ENCODE data around the gene MBLAC1. TPM values are rescaled to one million over a fixed set of nuclear protein-coding genes. Genes with fewer than 3 reads are reported as not detected.

Gene MBLAC1
- total RNA-seq, 1 experiment from 2014 or later, result 0.70 TPM

DNA sequence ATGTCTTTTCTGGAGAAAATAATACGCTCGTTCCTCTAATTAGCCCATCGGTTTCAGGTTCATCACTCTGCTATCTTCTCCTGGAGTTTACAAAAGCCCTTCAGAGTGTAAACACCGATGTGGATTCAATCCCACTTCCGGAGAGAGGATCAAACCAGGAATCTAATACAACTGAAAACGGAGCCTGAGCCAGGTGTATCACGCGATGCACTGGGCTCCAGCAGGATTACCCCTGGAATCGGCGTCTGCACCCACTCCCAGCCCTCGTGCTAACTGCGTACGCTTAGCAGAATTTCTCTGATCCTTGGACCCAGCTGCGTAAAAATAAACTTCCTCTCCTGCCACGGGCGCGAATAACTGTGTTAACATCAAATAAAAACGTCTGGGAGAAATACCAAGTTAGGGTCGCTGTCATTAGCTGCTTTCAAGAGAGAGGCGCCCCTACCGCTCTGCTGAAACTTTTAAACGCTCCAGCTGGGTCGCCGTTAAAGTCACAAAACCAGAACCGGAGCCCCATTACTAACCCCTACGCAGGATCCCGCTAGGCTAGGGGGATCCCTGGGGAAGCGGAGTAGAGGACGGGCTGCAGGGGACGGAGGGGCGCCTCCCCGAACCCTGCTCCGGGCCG, 45.7 kb upstream of the MBLAC1 start:
- Histone ChIP-seq H3F3A (ENCODE audit: insufficient read depth, low read depth) (peaks cover 16% of the 10 kb centered on the region), H3K4me1 (replicated peaks; ENCODE audit: insufficient read depth) (peaks cover 15% of the 10 kb centered on the region), H3K9me3 (ENCODE audit: insufficient read depth, low read depth) (no peaks in the 10 kb centered on the region; the same call in 1 of the 2 replicates), H4K20me1 (ENCODE audit: insufficient read depth) (peaks cover 8% of the 10 kb centered on the region; the same call in 1 of the 2 replicates), H3K27me3 (ENCODE audit: insufficient read depth, low read depth) (no peaks in the 10 kb centered on the region), H2AFZ (peak overlapping the region; percentile 60), H3K36me3 (ENCODE audit: low read depth) (peaks cover 39% of the 10 kb centered on the region), H3K27ac (peak overlapping the region; percentile 27; the same call in 1 of the 2 replicates), H3K79me2 (ENCODE audit: low read depth) (peaks cover 52% of the 10 kb centered on the region), H3K9me2 (ENCODE audit: insufficient read depth) (no peaks in the 10 kb centered on the region), H3K4me3 (peak overlapping the region; percentile 93), H3K4me2 (peak overlapping the region; percentile 78)
- BruUV-seq (replicated peaks), result TSS peak; percentile 40
- CTCF ChIA-PET, result no interaction called here
- POLR2A ChIA-PET (ENCODE audit: unreplicated experiment), result interaction anchor here (0.6 kb wide), 1 partner anchor 68 kb away, joined by 3 read pairs; no protein-coding TSS in a partner anchor
- intact Hi-C loops (cut with micrococcal nuclease; ENCODE audit: unreplicated experiment), result loop anchor here (1.0 to 5.0 kb wide), 6 partner anchors 32 to 709 kb away; partner anchors contain the start of genes ARPC1B, MEPCE, TRIM4 and ZSCAN21
- DNase-seq, result no peak
- no peak for TF ChIP-seq EZH2 (IDR thresholded peaks at IDR 0.05; ENCODE audit: low read depth)
- TF ChIP-seq, protein P1, sequence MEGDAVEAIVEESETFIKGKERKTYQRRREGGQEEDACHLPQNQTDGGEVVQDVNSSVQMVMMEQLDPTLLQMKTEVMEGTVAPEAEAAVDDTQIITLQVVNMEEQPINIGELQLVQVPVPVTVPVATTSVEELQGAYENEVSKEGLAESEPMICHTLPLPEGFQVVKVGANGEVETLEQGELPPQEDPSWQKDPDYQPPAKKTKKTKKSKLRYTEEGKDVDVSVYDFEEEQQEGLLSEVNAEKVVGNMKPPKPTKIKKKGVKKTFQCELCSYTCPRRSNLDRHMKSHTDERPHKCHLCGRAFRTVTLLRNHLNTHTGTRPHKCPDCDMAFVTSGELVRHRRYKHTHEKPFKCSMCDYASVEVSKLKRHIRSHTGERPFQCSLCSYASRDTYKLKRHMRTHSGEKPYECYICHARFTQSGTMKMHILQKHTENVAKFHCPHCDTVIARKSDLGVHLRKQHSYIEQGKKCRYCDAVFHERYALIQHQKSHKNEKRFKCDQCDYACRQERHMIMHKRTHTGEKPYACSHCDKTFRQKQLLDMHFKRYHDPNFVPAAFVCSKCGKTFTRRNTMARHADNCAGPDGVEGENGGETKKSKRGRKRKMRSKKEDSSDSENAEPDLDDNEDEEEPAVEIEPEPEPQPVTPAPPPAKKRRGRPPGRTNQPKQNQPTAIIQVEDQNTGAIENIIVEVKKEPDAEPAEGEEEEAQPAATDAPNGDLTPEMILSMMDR (conservative IDR thresholded peaks at IDR 0.05), result no peak

DNA sequence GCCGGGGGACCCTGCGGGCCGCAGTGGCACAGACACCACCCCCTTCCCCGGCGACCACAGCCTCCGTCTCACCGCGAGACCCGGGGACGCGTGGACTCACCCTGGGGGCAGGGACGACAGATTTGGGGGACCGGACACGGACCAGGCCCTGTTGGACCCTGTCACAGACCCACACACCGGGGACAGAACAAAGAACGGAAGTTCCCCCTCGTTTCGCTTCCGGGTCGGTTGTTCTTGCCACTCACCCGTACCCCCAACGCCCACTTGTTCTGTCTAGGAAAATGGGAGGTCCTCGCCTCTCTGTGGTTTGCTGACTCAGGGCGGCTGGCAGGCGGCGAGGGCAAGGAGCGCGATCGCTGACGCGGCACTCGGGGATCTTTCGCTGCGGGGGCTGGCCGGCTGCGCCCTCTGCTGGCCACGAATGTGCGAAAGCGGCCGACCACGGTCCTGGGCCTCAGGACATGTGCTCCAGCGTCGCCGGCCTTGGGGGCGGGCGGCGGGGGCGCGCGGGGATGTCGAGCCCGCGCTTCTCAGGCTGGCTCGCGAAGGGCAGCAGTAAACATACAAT, 45.1 kb upstream of the MBLAC1 start, which contains the start of gene ZNF3:
ZNF3 (minus strand) TSS at position 189 of the 568 bp plus-strand sequence. CDS start 4,366 bp downstream, outside the sequence.
- peaks cover 50% of the 10 kb centered on the region for H3K79me2 ChIP-seq (ENCODE audit: low read depth)
- POLR2A ChIA-PET (ENCODE audit: unreplicated experiment), result interaction anchor here (0.6 to 1.1 kb wide), 2 partner anchors 20 to 69 kb away, joined by 3 to 24 read pairs; partner anchors contain the start of gene AP4M1
- H3K4me1 ChIP-seq (replicated peaks; ENCODE audit: insufficient read depth), result peaks cover 16% of the 10 kb centered on the region
- CTCF ChIA-PET, result interaction anchor here (1.1 kb wide), 1 partner anchor 51 kb away, joined by 7 read pairs; no protein-coding TSS in a partner anchor
- H3K27ac ChIP-seq, result peak within 1 kb of the TSS; percentile 79
- H3K9me2 ChIP-seq (ENCODE audit: insufficient read depth), result no peaks in the 10 kb centered on the region
- peak within 1 kb of the TSS; percentile 78 for H3K4me2 ChIP-seq
- H3K9me3 ChIP-seq (ENCODE audit: insufficient read depth, low read depth), result no peaks in the 10 kb centered on the region; the same call in 1 of the 2 replicates
- peaks cover 34% of the 10 kb centered on the region for H3K36me3 ChIP-seq (ENCODE audit: low read depth)
- peaks cover 8% of the 10 kb centered on the region; the same call in 1 of the 2 replicates for H4K20me1 ChIP-seq (ENCODE audit: insufficient read depth)
- BruUV-seq (replicated peaks), result no TSS peak
- peaks cover 17% of the 10 kb centered on the region for H3F3A ChIP-seq (ENCODE audit: insufficient read depth, low read depth)
- peak; percentile 95 to 99 for DNase-seq
- H3K27me3 ChIP-seq (ENCODE audit: insufficient read depth, low read depth), result no peaks in the 10 kb centered on the region
- intact Hi-C loops (cut with micrococcal nuclease; ENCODE audit: unreplicated experiment), result loop anchor here (1.0 to 5.0 kb wide), 8 partner anchors 20 to 709 kb away; partner anchors contain the start of genes AP4M1, ARPC1B, MCM7 and MEPCE
- peak within 1 kb of the TSS; percentile 93 for H3K4me3 ChIP-seq
- TF ChIP-seq, protein P1 (conservative IDR thresholded peaks at IDR 0.05), result peak; percentile 92
- TF ChIP-seq EZH2 (IDR thresholded peaks at IDR 0.05; ENCODE audit: low read depth), result no peak
- H2AFZ ChIP-seq, result peak within 1 kb of the TSS; percentile 69

DNA sequence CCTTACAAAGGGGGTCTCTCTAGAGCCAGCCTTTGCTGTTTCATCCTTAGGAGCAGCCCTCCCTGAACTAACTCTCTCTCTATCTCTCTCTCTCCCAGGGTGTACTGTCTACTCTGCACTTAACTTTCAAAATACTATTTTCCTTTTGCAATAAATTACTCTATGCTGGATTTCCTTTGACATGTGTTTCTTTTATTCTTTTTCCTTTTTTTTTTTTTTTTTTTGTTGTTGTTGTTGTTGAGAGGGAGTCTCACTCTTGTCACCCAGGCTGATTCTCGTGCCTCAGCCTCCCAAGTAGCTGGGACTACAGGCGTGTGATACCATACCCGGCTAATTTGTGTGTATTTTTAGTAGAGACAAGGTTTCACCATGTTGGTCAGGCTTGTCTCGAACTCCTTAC, 43.8 kb upstream of the MBLAC1 start:
- no peak overlapping the region; the same call in 1 of the 2 replicates for H3K4me3 ChIP-seq
- peak overlapping the region; percentile 78 for H3K4me2 ChIP-seq
- no peaks in the 10 kb centered on the region for H3K27me3 ChIP-seq (ENCODE audit: insufficient read depth, low read depth)
- no TSS peak for BruUV-seq (replicated peaks)
- H3K79me2 ChIP-seq (ENCODE audit: low read depth), result peaks cover 36% of the 10 kb centered on the region
- DNase-seq, result no peak
- no peak overlapping the region for H2AFZ ChIP-seq
- ChIA-PET CTCF (interaction anchor here (0.6 to 1.1 kb wide), 9 partner anchors 18 to 1242 kb away, joined by 3 to 12 read pairs (median 3); partner anchors contain the start of genes AP4M1 and MCM7), POLR2A (ENCODE audit: unreplicated experiment) (interaction anchor here (0.5 to 1.1 kb wide), 16 partner anchors 8 to 674 kb away, joined by 3 to 24 read pairs (median 8); partner anchors contain the start of genes AP4M1, BUD31, PDAP1 and ZCWPW1)
- peaks cover 8% of the 10 kb centered on the region; the same call in 1 of the 2 replicates for H4K20me1 ChIP-seq (ENCODE audit: insufficient read depth)
- H3F3A ChIP-seq (ENCODE audit: insufficient read depth, low read depth), result peaks cover 25% of the 10 kb centered on the region
- H3K27ac ChIP-seq, result no peak overlapping the region
- H3K9me2 ChIP-seq (ENCODE audit: insufficient read depth), result no peaks in the 10 kb centered on the region
- H3K4me1 ChIP-seq (replicated peaks; ENCODE audit: insufficient read depth), result peaks cover 26% of the 10 kb centered on the region
- H3K9me3 ChIP-seq (ENCODE audit: insufficient read depth, low read depth), result no peaks in the 10 kb centered on the region
- intact Hi-C loops (cut with micrococcal nuclease; ENCODE audit: unreplicated experiment), result loop anchor here (1.0 to 5.0 kb wide), 3 partner anchors 18 to 711 kb away; partner anchors contain the start of genes AP4M1, ARPC1B and MCM7
- no peak for TF ChIP-seq EZH2 (IDR thresholded peaks at IDR 0.05; ENCODE audit: low read depth)
- TF ChIP-seq, protein P1 (conservative IDR thresholded peaks at IDR 0.05), result no peak
- peaks cover 22% of the 10 kb centered on the region for H3K36me3 ChIP-seq (ENCODE audit: low read depth)
